WTC11 (cell line): ENCODE measurements around the gene CETN2.

Experiments
- ATF3 ChIP-seq: sonication (generic); formaldehyde crosslinking; conservative IDR thresholded peaks from 2 replicates; pipeline ENCODE4 v1.8.1; 2022; ENCODE audit warnings: mild to moderate bottlenecking, missing genetic modification reagents
- CTCF ChIP-seq: fragments of 200-600 bp; IDR thresholded peaks from 2 replicates; pipeline ENCODE4 v1.8.0; 2022; ENCODE audit warnings: antibody characterized with exemption
- ESRRA ChIP-seq: sonication (generic); formaldehyde crosslinking; IDR thresholded peaks from 2 replicates; pipeline ENCODE4 v1.8.1; 2022; ENCODE audit warnings: mild to moderate bottlenecking, missing genetic modification reagents, borderline replicate concordance
- FOXJ3 ChIP-seq: sonication (generic); formaldehyde crosslinking; IDR thresholded peaks from 2 replicates; pipeline ENCODE4 v1.9.0; 2021; ENCODE audit warnings: missing genetic modification reagents, mild to moderate bottlenecking, borderline replicate concordance
- FOXP4 ChIP-seq: sonication (generic); formaldehyde crosslinking; IDR thresholded peaks from 2 replicates; pipeline ENCODE4 v1.8.0; 2022; ENCODE audit warnings: mild to moderate bottlenecking, missing genetic modification reagents
- MLX ChIP-seq: sonication (generic); formaldehyde crosslinking; IDR thresholded peaks from 2 replicates; pipeline ENCODE4 v1.8.1; 2023; ENCODE audit warnings: mild to moderate bottlenecking, missing genetic modification reagents, moderate library complexity
- ZNF512 ChIP-seq: sonication (generic); formaldehyde crosslinking; IDR thresholded peaks from 2 replicates; pipeline ENCODE4 v1.8.1; 2022; ENCODE audit warnings: missing genetic modification reagents, borderline replicate concordance

- TF ChIP-seq MLX (CRISPR knock-in tag) (no peak), ZNF512 (CRISPR knock-in tag) (no peak), FOXJ3 (CRISPR knock-in tag) (no peak), CTCF (no peak), ESRRA (no peak), ATF3 (CRISPR knock-in tag) (no peak), FOXP4 (CRISPR knock-in tag) (no peak)
Measured at GRCh38 chrX:152833378-152833777, 2.8 kb upstream of the CETN2 start.
